Skin of body (tissue), 2 donors: ENCODE results near the gene ZRSR2. TPM values are rescaled to one million over a fixed set of nuclear protein-coding genes. Genes with fewer than 3 reads are reported as not detected.
"Not testable (repeated sequence)": the region's sequence is repeated elsewhere in the genome, so short reads cannot be mapped to it uniquely, and the experiment has no call there.

Source experiments
- DNase-seq: peaks from one replicate; lab custom pipeline; 2025; lab: John Stamatoyannopoulos, UW
- total RNA-seq: library from RNA; depleted of rRNA; stranded (reverse); fragments of >200 nt; gene quantifications from one replicate; pipeline ENCODE4 v1.2.3, GENCODE V29; 2014

ZRSR2 gene
- total RNA-seq, 1 donor from 2014 or later: 6.3 TPM

DNA sequence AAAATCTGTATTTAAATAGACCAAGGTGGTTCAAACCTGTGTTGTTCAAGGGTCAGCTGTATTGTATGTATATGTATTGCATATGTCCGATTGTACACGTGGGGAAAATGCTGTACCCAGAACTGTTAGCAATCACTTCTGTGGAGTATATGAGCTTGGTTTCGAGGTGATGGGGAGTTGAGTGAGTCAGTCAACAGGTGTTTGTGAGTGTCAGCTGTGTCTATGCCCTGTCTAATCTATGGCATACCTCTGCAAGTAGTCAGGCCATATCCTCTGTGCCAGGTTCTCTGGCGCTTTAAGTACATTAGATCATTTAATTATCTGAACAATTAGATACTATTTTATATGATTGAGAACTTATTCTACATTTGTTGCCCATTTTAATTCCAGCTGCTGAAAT is 7.4 kb downstream of the ZRSR2 start:
- no peak for DNase-seq

DNA sequence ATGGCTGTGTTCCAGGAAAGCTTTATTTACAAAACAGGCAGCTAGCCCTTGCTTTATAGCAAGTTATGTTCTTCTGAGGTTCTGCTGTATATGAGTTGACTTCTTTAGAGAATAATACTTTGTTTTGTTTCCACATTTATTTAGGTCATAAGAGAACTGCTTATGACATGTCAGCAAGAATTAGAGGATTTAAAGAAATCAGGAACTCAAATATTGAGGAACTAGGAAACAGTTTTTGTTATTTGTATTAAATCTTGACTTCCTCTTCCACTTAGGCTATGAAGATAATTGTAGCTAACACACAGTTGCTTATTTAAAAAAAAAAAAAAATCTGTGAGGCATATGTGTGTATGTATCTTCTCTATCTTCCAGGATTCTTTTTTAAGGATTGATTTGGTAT is 14.3 kb downstream of the ZRSR2 start:
- DNase-seq: no peak

- DNase-seq: no peak
Measured at GRCh38 chrX:15808254-15808653, 18.0 kb downstream of the ZRSR2 start.

DNA sequence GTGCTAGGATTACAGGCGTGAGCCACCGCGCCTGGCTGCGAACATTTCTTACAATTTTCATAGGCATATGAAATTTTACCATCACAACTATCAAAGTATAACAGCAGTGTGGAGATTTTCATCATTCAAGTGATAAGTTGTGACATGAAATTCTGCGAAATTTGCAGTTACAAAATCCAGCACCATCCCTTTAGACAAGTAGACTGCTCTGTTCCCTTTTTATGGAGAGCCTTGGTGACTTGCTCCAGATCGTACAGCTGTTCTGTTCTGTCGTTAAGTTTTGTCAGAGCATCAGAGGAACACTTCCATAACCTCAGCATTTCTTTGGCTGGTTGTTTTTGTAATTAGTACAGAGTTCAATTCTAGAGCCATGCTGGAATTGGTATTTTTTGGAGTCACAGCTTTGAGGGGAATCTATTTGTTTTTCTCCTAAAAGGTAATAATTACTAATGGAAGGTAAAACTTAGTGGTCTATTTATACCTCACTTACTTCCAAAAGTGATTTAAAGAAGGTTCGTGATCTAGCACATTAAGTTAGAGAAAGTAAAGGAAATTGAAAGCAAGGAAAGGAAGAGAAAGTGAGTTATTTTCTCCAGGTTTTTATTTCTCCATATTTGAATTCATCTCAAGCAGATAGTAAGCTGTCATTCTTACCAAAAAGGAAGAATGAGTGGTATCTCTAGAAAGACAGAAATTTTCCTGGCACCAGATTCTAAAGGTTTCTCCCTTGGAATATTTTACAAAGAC is 22.1 kb downstream of the ZRSR2 start:
- no peak for DNase-seq

DNA sequence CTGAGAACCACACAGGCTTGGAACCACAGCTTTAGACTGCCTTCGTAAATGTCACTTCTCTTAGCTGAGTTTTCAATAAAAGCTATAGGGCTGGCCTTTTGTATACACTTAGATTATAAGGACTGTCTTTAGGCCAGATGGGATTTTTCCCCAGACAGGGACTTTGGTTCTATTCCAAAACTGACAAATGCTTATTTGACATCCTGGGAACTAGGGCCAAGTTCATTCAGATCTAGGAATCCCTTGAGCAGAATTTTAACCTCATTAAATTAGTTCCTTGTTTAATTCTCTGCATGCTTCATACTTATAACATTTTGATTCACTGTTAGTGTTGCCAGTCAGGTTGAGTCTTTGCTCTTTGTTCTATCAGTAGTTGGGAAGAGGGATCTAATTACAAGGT is 23.1 kb downstream of the ZRSR2 start:
- DNase-seq: no peak

GRCh38 chrX:15814771-15815365 is 24.6 kb downstream of the ZRSR2 start:
- DNase-seq: no peak

DNA sequence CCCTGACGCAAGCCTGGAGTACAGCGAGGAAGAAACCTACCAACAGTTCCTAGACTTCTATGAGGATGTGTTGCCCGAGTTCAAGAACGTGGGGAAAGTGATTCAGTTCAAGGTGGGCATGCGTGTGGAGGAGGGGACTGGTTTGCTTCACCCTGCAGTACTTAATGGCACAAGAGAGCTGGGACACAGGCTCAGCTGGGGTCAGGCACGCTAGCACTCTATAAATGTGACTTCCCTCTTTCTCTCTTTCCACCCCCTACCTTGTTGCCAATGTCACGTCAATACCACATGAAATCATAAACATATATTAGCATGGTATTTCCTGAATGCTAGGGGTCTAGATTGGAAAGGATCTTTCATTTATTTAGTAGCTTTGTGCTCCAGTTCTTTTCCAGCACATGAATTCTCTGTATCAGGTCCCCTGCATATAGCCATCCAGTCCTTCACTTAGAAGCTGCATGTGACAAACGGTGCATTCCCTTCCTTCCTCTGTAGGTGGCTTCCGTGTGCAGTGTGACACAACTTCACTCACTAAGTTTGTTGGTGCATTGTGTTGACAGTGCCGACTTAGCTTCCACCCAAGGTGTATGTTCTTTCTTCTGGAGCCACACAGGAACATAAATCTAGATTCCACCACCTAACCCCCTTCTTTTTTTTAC is 25.6 kb downstream of the ZRSR2 start:
- no peak for DNase-seq

- DNase-seq: no peak
Measured at GRCh38 chrX:15816438-15816809, 26.1 kb downstream of the ZRSR2 start.

GRCh38 chrX:15816886-15817285 is 26.6 kb downstream of the ZRSR2 start:
- DNase-seq: no peak

DNA sequence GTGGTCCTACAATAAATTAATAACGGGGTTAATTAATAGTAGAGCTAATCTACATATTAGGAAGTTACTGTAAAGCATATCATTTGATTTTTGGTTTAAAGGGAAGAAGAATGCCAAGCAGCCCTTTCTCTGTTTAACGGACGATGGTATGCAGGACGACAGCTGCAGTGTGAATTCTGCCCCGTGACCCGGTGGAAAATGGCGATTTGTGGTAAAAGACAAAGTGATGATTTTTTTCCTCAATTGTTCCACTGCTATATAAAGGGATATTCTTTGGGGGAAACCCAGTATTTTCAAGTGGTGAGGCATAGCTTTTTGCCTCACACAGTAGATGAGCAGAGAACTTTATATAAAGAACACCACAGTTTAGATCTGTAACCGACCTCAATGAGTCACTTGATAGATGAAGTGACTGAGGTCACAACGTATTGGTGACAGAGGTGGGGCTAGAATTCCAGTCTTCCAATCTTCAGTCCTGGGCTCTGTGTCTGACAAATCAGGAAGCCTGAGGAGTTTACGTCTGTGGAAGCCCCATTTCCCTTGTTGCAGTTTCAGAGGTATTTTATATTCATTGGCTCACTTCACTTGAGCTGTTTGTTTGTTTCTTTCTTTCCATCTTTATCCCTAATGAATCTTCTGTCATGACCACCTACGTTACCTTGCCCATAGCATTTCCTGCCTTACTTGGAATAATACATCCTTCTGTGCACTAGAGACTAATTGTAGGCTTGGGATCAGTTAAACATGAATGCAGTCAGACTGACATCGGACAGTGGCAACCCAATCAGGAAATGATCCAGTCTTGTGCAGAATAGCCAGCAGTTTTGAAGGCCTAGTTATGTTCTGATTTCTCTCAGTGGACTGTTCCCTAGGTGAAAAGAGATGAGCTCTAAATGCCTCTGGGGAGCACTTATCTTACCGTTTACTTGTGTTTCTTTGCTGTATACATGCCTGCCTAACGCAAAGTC is 30.1 kb downstream of the ZRSR2 start:
- DNase-seq: no peak

- no peak for DNase-seq
Measured at GRCh38 chrX:15822922-15823321, 32.6 kb downstream of the ZRSR2 start.

DNA sequence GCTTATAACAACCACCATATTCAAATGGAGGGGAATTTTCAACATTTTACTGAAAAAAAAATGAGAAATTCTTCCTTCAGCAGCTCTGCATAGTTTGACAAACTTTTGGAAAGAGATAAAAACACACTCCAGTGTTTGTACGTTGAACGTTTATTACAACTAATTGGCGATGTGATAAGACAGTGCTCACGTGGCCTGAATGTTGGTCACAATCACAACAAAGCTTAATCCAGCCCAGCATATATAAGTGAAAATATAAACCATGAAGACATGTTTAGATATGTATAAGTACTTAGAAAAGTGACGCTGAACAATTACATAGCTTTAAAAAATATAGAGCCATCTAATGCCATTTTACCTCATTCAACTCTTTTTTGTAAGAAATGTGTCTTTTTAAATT is 35.7 kb downstream of the ZRSR2 start:
- DNase-seq: no peak

DNA sequence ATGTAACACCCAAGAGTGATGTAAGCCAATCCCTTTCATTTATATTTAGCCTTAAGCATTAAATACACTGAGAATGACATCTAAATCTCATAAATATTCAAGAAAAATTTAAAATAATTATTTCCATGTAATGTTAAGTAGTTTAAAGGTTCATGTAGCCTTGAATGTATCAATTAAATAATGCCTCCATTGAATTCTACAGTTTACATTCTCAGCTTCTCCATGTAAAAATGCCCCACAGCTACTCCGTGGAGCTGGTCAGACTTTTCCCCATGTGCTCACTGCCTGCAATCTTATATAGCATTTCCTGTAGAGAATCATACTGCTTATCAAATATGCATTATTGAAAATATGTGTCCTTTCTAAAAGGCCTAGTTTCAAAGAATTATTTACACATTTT is 38.9 kb downstream of the ZRSR2 start:
- no peak for DNase-seq

DNA sequence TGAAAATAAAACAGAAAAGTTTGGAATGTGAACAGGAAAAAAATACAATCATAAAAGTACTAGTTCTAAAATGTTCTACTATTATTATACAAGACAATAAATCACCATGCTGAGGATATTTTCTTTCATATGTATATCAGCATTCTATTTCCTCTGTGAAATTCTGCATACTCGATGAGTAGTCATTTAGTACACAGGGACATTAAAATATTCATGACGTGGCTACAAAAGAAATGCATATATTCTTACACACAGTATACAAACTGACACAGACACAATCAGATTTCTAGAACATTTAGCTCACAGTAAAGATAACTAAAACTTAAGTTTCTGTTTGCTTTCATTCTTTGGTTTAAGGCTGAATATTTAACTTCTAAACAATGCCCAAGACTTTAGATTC is 41.1 kb downstream of the ZRSR2 start:
- not testable (repeated sequence) for DNase-seq

- no peak for DNase-seq
Measured at GRCh38 chrX:15834053-15834452, 43.8 kb downstream of the ZRSR2 start.

DNA sequence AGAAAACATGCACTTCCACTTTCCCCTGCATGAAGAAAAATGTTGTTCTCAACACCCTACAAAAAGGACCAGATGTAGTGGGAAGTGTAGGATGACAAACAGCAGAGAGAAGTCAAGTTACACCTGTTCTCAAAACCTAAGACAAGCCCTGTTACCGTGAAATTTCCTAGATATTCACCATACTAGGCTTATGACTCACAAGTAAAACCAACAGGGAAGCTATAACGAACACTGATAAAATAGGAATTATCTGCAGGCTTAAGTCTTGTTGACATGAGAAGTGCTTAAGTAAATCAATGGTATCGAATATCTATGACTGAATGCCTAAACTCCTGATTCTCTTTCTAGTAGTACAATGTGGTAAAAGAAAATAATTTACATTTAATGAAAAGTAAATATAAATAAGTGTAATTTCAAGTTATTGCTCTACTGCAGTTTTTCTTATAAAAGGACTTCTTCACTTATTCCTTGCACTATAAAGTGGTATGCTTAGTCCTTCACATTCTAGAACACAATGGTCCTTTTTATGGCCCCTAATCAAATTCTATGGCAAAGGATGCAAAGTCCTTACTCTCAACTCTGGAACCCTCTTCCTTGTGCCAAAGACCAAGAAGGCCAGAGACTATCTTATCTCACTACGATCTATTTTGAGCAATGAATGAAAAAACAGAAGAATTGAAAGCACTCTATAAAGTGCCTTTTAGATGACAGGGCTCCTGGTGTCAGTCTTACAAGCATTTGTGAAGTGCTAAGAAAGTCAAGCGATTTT is 44.7 kb downstream of the ZRSR2 start:
- DNase-seq: no peak

GRCh38 chrX:15838017-15838416 is 47.7 kb downstream of the ZRSR2 start:
- no peak for DNase-seq

GRCh38 chrX:15841853-15842516 is 51.7 kb downstream of the ZRSR2 start:
- no peak for DNase-seq

DNA sequence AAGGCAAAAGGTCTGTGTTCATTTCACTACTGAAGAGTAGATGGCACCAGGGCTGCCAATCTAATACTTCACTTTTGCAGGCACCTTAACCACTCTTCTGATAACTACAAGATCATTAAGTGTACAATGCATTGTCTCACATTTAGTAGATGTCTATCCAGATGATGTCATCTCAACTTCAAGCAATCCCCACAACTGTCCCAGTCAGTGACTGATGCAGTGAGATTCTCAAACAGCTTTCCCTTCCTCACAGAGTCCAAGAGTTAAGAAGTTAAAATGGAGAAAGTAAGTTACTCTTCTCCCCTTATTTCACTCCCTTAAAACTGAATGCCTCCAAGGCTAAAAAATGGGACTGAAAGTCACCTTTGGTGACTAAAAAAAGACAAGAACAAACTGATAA is 53.7 kb downstream of the ZRSR2 start:
- no peak for DNase-seq

DNA sequence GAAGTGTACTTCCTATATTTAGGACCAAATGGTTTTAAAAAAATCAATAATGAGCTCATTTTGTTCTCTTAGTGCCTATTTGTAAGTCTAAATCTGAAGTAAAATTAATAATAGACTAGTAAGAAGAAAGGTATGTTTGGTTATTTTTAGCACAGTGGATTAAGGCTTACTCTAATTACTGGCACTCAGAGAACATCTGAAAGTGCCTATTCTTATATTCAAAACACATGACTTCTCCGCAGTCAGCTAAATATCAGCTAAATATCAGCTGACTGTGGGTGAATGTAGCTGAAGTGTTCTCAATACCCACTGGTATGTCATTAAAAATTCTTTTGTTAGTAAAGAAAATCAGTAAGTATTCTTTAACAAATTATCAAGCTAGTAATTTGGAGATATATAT is 58.3 kb downstream of the ZRSR2 start:
- no peak for DNase-seq
